ENCODE measurements around the gene XK. TPM values are rescaled to one million over a fixed set of nuclear protein-coding genes. Genes with fewer than 3 reads are reported as not detected.
"Not testable (repeated sequence)": the region's sequence is repeated elsewhere in the genome, so short reads cannot be mapped to it uniquely, and the experiment has no call there.

Gene XK
- total RNA-seq, 1 experiment from 2014 or later = 11.3 TPM

GRCh38 chrX:37644381-37645305 lies 40.9 kb upstream of the XK start:
- peaks cover 21% of the 10 kb centered on the region for H3K4me1 Mint-ChIP-seq (ENCODE audit: low read depth, unreplicated experiment)
- H3K27me3 Mint-ChIP-seq (ENCODE audit: unreplicated experiment) = no peaks in the 10 kb centered on the region
- DNase-seq = no peak
- no TSS peak for BruUV-seq (replicated peaks)
- CTCF ChIA-PET = interaction anchor here (1.7 kb wide), 1 partner anchor 12 kb away, joined by 3 read pairs; no protein-coding TSS in a partner anchor
- TF ChIP-seq CTCF (IDR thresholded peaks at IDR 0.05; ENCODE audit: unreplicated experiment) = no peak
- H3K27ac Mint-ChIP-seq (ENCODE audit: unreplicated experiment) = peak overlapping the region; percentile 5
- H3K4me3 Mint-ChIP-seq (ENCODE audit: low read depth, unreplicated experiment) = no peak overlapping the region
- no peaks in the 10 kb centered on the region for H3K36me3 Mint-ChIP-seq (ENCODE audit: insufficient read depth, unreplicated experiment)
- intact Hi-C loops (cut with micrococcal nuclease; ENCODE audit: unreplicated experiment) = no loop called here
- no peaks in the 10 kb centered on the region for H3K9me3 Mint-ChIP-seq (ENCODE audit: low read depth, unreplicated experiment)

- no peak for TF ChIP-seq CTCF (IDR thresholded peaks at IDR 0.05; ENCODE audit: unreplicated experiment)
- Mint-ChIP-seq H3K9me3 (ENCODE audit: low read depth, unreplicated experiment) (no peaks in the 10 kb centered on the region), H3K27me3 (ENCODE audit: unreplicated experiment) (no peaks in the 10 kb centered on the region), H3K4me1 (ENCODE audit: low read depth, unreplicated experiment) (peaks cover 21% of the 10 kb centered on the region), H3K27ac (ENCODE audit: unreplicated experiment) (no peak overlapping the region), H3K36me3 (ENCODE audit: insufficient read depth, unreplicated experiment) (no peaks in the 10 kb centered on the region), H3K4me3 (ENCODE audit: low read depth, unreplicated experiment) (no peak overlapping the region)
- CTCF ChIA-PET = no interaction called here
- BruUV-seq (replicated peaks) = no TSS peak
- DNase-seq = no peak
- intact Hi-C loops (cut with micrococcal nuclease; ENCODE audit: unreplicated experiment) = no loop called here
These were observed 39.3 kb upstream of the XK start for GRCh38 chrX:37646254-37646653.

DNA sequence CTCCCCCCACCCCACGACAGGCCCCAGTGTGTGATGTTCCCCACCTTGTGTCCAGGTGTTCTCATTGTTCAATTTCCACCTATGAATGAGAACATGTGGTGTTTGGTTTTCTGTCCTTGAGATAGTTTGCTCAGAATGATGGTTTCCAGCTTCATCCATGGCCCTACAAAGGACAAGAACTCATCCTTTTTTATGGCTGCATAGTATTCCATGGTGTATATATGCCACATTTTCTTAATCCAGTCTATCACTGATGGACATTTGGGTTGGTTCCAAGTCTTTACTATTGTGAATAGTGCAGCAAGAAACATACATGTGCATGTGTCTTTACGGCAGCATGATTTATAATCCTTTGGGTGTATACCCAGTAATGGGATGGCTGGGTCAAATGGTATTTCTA lies 34.7 kb upstream of the XK start:
- H3K4me3 Mint-ChIP-seq (ENCODE audit: low read depth, unreplicated experiment); H3K4me1 Mint-ChIP-seq (ENCODE audit: low read depth, unreplicated experiment); CTCF ChIA-PET; H3K27me3 Mint-ChIP-seq (ENCODE audit: unreplicated experiment); DNase-seq; BruUV-seq (replicated peaks); intact Hi-C loops (cut with micrococcal nuclease; ENCODE audit: unreplicated experiment); H3K36me3 Mint-ChIP-seq (ENCODE audit: insufficient read depth, unreplicated experiment); H3K27ac Mint-ChIP-seq (ENCODE audit: unreplicated experiment); H3K9me3 Mint-ChIP-seq (ENCODE audit: low read depth, unreplicated experiment): not testable (repeated sequence)

- no peaks in the 10 kb centered on the region for H3K9me3 Mint-ChIP-seq (ENCODE audit: low read depth, unreplicated experiment)
- no peak overlapping the region for H3K27ac Mint-ChIP-seq (ENCODE audit: unreplicated experiment)
- no peak for TF ChIP-seq CTCF (IDR thresholded peaks at IDR 0.05; ENCODE audit: unreplicated experiment)
- no peaks in the 10 kb centered on the region for H3K27me3 Mint-ChIP-seq (ENCODE audit: unreplicated experiment)
- intact Hi-C loops (cut with micrococcal nuclease; ENCODE audit: unreplicated experiment) = no loop called here
- H3K4me3 Mint-ChIP-seq (ENCODE audit: low read depth, unreplicated experiment) = no peak overlapping the region
- H3K4me1 Mint-ChIP-seq (ENCODE audit: low read depth, unreplicated experiment) = no peaks in the 10 kb centered on the region
- no peak for DNase-seq
- H3K36me3 Mint-ChIP-seq (ENCODE audit: insufficient read depth, unreplicated experiment) = no peaks in the 10 kb centered on the region
- CTCF ChIA-PET = no interaction called here
- BruUV-seq (replicated peaks) = no TSS peak
These were observed 33.6 kb upstream of the XK start for GRCh38 chrX:37651921-37652452.
